IPS-11a (cell line): Measurements from ENCODE around the gene MC3R.

ENCODE experiments used
- H3K4me3 ChIP-seq: one replicate; pipeline ENCODE4 v1.5.1; 2013; ENCODE audit warnings: low read depth, low read length, control low read depth

MC3R gene

GRCh38 chr20:56249244-56249955 is 868 bp downstream of the MC3R start:
- no peak overlapping the region for H3K4me3 ChIP-seq

- no peak overlapping the region for H3K4me3 ChIP-seq
Observed at GRCh38 chr20:56249956-56250355, 1.4 kb downstream of the MC3R start.

- H3K4me3 ChIP-seq: no peak overlapping the region
Observed at GRCh38 chr20:56257604-56258003, 9.1 kb downstream of the MC3R start.

- H3K4me3 ChIP-seq: no peak overlapping the region
Observed at GRCh38 chr20:56259948-56260347, 11.4 kb downstream of the MC3R start.

GRCh38 chr20:56268536-56268935 is 20.0 kb downstream of the MC3R start:
- H3K4me3 ChIP-seq: no peak overlapping the region

- H3K4me3 ChIP-seq: no peak overlapping the region
Observed at GRCh38 chr20:56271974-56272373, 23.4 kb downstream of the MC3R start.

- no peak overlapping the region for H3K4me3 ChIP-seq
Observed at GRCh38 chr20:56273491-56273890, 25.0 kb downstream of the MC3R start.

GRCh38 chr20:56274156-56274555 is 25.6 kb downstream of the MC3R start:
- H3K4me3 ChIP-seq: no peak overlapping the region

GRCh38 chr20:56278196-56278595 is 29.7 kb downstream of the MC3R start:
- H3K4me3 ChIP-seq: no peak overlapping the region

GRCh38 chr20:56285496-56285895 is 37.0 kb downstream of the MC3R start:
- H3K4me3 ChIP-seq: no peak overlapping the region

GRCh38 chr20:56289652-56290051 is 41.1 kb downstream of the MC3R start:
- no peak overlapping the region for H3K4me3 ChIP-seq

GRCh38 chr20:56299362-56299761 is 50.8 kb downstream of the MC3R start:
- H3K4me3 ChIP-seq: no peak overlapping the region
